Measurements from ENCODE around the gene C4A.

The C4A gene

GRCh38 chr6:31967926-31968320, 13.9 kb upstream of the C4A start:
- no peak for DNase-seq (ENCODE audit: low read depth)
- no peak for TF ChIP-seq CTCF (conservative IDR thresholded peaks at IDR 0.05; ENCODE audit: low read length)
- H3K4me3 ChIP-seq (ENCODE audit: low read length) = no peak overlapping the region

GRCh38 chr6:31968326-31968725, 13.5 kb upstream of the C4A start:
- DNase-seq (ENCODE audit: low read depth) = no peak
- no peak for TF ChIP-seq CTCF (conservative IDR thresholded peaks at IDR 0.05; ENCODE audit: low read length)
- no peak overlapping the region for H3K4me3 ChIP-seq (ENCODE audit: low read length)

- no peak overlapping the region for H3K4me3 ChIP-seq (ENCODE audit: low read length)
- no peak for TF ChIP-seq CTCF (conservative IDR thresholded peaks at IDR 0.05; ENCODE audit: low read length)
- no peak for DNase-seq (ENCODE audit: low read depth)
These were observed 12.8 kb upstream of the C4A start for GRCh38 chr6:31968791-31969711.

- peak overlapping the region; percentile 94 for H3K4me3 ChIP-seq (ENCODE audit: low read length)
- DNase-seq (ENCODE audit: low read depth) = no peak
- no peak for TF ChIP-seq CTCF (conservative IDR thresholded peaks at IDR 0.05; ENCODE audit: low read length)
These were observed 11.9 kb upstream of the C4A start for GRCh38 chr6:31969712-31970603.

- no peak for TF ChIP-seq CTCF (conservative IDR thresholded peaks at IDR 0.05; ENCODE audit: low read length)
- no peak for DNase-seq (ENCODE audit: low read depth)
- H3K4me3 ChIP-seq (ENCODE audit: low read length) = peak overlapping the region; percentile 94
These were observed 11.1 kb upstream of the C4A start for GRCh38 chr6:31970604-31971271.

GRCh38 chr6:31971279-31971992, 10.4 kb upstream of the C4A start:
- TF ChIP-seq CTCF (conservative IDR thresholded peaks at IDR 0.05; ENCODE audit: low read length) = no peak
- H3K4me3 ChIP-seq (ENCODE audit: low read length) = peak overlapping the region; percentile 94
- no peak for DNase-seq (ENCODE audit: low read depth)

Measured in AG10803 (cell line).